Fibroblast of lung (primary cell): ENCODE measurements around the gene YIPF5. TPM values are rescaled to one million over a fixed set of nuclear protein-coding genes. Genes with fewer than 3 reads are reported as not detected.

Experiments
- DNase-seq, 2 donors: peaks; one replicate each; pipeline versions ENCODE4 v3.0.0 to v3.0.0-alpha.2; 2010; ENCODE audit warnings: low read depth in 2 of 2
- H2AFZ ChIP-seq: 2 replicates; pipeline ENCODE4 v1.5.1; 2012; ENCODE audit warnings: low read length, control low read depth, inconsistent platforms
- H3K27ac ChIP-seq: 2 replicates; pipeline ENCODE4 v1.5.1; 2011; ENCODE audit warnings: low read length, control low read depth; ENCODE audit not compliant: insufficient read depth
- H3K27me3 ChIP-seq: 2 replicates; pipeline ENCODE4 v1.5.1; 2011; ENCODE audit warnings: mild to moderate bottlenecking, low read length; ENCODE audit not compliant: control insufficient read depth, insufficient read depth
- H3K36me3 ChIP-seq: 2 replicates; pipeline ENCODE4 v1.5.1; 2011; ENCODE audit warnings: low read length; ENCODE audit not compliant: control insufficient read depth, insufficient read depth
- H3K4me1 ChIP-seq: 2 replicates; pipeline ENCODE4 v1.5.1; 2011; ENCODE audit warnings: low read length; ENCODE audit not compliant: control insufficient read depth, insufficient read depth; ENCODE audit errors: extremely low read depth
- H3K4me2 ChIP-seq: 2 replicates; pipeline ENCODE4 v1.5.1; 2011; ENCODE audit warnings: low read length, control low read depth; ENCODE audit not compliant: insufficient read depth; ENCODE audit errors: extremely low read depth
- H3K4me3 ChIP-seq, 4 experiments: fragments of 200-600 bp in 1 of 4; sonication (generic) in 1 of 4; replicated peaks in 1 of 4; 2 replicates each; pipeline ENCODE4 v1.5.1; 2011 to 2016; ENCODE audit warnings: low read length in 4 of 4, low read depth in 3 of 4, mild to moderate bottlenecking in 3 of 4, control low read depth in 2 of 4, inconsistent platforms in 1 of 4, mixed read lengths in 1 of 4; ENCODE audit not compliant: insufficient read depth in 1 of 4; ENCODE audit errors: control extremely low read depth in 1 of 4
- H3K79me2 ChIP-seq: 2 replicates; pipeline ENCODE4 v1.5.1; 2012; ENCODE audit warnings: mild to moderate bottlenecking, low read length, inconsistent platforms; ENCODE audit not compliant: control insufficient read depth, insufficient read depth
- H3K9ac ChIP-seq: 2 replicates; pipeline ENCODE4 v1.5.1; 2011; ENCODE audit warnings: mild to moderate bottlenecking, low read length, control low read depth; ENCODE audit not compliant: insufficient read depth
- H3K9me3 ChIP-seq: 2 replicates; pipeline ENCODE4 v1.5.1; 2012; ENCODE audit warnings: low read depth, low read length; ENCODE audit not compliant: control insufficient read depth, insufficient read depth
- H4K20me1 ChIP-seq: 2 replicates; pipeline ENCODE4 v1.5.1; 2011; ENCODE audit warnings: low read length; ENCODE audit not compliant: control insufficient read depth, insufficient read depth; ENCODE audit errors: extremely low read depth
- CTCF ChIP-seq, 2 donors: IDR thresholded peaks in 1 of 2; conservative IDR thresholded peaks in 1 of 2; 1 replicate in 1 of 2; 2 replicates in 1 of 2; pipeline ENCODE4 v1.5.1; 2011 to 2012; ENCODE audit warnings: low read length in 2 of 2, control low read depth in 1 of 2, inconsistent platforms in 1 of 2, low read depth in 1 of 2, mild to moderate bottlenecking in 1 of 2
- EZH2 ChIP-seq: IDR thresholded peaks from 2 replicates; pipeline ENCODE4 v1.5.1; 2012; ENCODE audit warnings: low read length, control low read depth, mild to moderate bottlenecking; ENCODE audit errors: missing control alignments
- polyA plus RNA-seq, 2 donors: library from polyadenylated mRNA; depleted of rRNA in 1 of 2; stranded (reverse) in 1 of 2; unstranded in 1 of 2; fragments of >200 nt; gene quantifications; 2 replicates each; pipeline ENCODE4 v1.2.1, GENCODE V29; 2011 to 2012; ENCODE audit warnings: missing spikeins in 1 of 2
- total RNA-seq: library from RNA; depleted of rRNA; stranded (reverse); fragments of >200 nt; gene quantifications from 2 replicates; pipeline ENCODE4 v1.2.1, GENCODE V29; 2014

The YIPF5 gene
- total and polyA plus RNA-seq, 2 donors (not counting 1 experiment from before 2014, with no cell fraction given), result 83.2 to 175 TPM

DNA sequence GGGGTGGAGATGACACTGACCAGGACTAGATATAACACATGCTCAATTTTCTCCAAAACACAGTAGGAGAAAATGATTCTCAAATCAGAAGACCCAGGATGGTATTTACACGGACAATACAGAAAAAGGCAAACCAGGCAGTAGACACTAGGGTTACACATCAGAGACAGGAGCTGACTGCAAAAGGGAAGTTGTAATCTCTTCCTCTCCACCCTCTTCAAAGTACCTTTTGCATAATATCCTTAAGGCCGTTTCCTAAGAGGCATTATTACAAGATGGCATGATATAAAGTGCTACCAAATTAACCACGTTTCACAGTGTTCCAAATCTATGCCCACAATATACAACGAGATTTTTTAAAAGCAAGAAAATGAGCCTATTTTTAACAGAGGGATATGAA is 39.2 kb downstream of the YIPF5 start:
- H3K4me3 ChIP-seq, result no peak overlapping the region
- H3K79me2 ChIP-seq, result no peaks in the 10 kb centered on the region
- no peaks in the 10 kb centered on the region for H3K27me3 ChIP-seq
- H3K9ac ChIP-seq, result no peak overlapping the region
- H3K36me3 ChIP-seq, result no peaks in the 10 kb centered on the region
- H2AFZ ChIP-seq, result no peak overlapping the region
- H3K4me2 ChIP-seq, result no peak overlapping the region
- DNase-seq, result no peak
- H3K27ac ChIP-seq, result no peak overlapping the region
- TF ChIP-seq EZH2 (no peak), CTCF (conservative IDR thresholded peaks at IDR 0.05 in 1 of 2, IDR thresholded peaks at IDR 0.05 in 1 of 2; ENCODE audit: low read depth in 1 of 2, low read length in 2 of 2) (no peak)
- H3K4me1 ChIP-seq, result no peaks in the 10 kb centered on the region
- no peaks in the 10 kb centered on the region for H4K20me1 ChIP-seq
- H3K9me3 ChIP-seq, result no peaks in the 10 kb centered on the region

DNA sequence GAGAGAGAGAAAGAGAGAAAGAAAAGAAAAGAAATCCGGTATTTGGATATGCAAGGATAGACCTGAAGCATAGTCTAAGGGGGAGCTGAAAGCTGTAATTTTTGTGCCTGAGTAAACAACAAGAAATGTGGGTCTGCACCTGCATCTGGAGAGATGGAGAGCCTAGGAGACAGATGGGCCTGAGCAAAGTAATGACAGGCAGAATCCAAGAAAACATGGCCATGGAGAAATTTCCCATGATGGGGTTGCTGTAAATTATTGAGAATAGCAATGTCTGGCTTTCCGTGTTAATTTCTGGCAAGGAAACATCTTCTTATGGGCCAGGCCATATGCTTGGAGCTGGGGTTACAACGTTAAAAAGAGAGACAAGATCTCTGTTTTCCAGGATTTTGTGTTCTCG is 40.2 kb downstream of the YIPF5 start:
- H3K9ac ChIP-seq, result no peak overlapping the region
- H3K36me3 ChIP-seq, result no peaks in the 10 kb centered on the region
- H3K79me2 ChIP-seq, result no peaks in the 10 kb centered on the region
- no peaks in the 10 kb centered on the region for H3K9me3 ChIP-seq
- H3K27me3 ChIP-seq, result no peaks in the 10 kb centered on the region
- no peaks in the 10 kb centered on the region for H4K20me1 ChIP-seq
- H3K4me2 ChIP-seq, result no peak overlapping the region
- no peak overlapping the region for H2AFZ ChIP-seq
- DNase-seq, result no peak
- no peak for TF ChIP-seq EZH2
- no peak for TF ChIP-seq CTCF (conservative IDR thresholded peaks at IDR 0.05 in 1 of 2, IDR thresholded peaks at IDR 0.05 in 1 of 2; ENCODE audit: low read depth in 1 of 2, low read length in 2 of 2)
- H3K4me3 ChIP-seq, result no peak overlapping the region
- H3K4me1 ChIP-seq, result peaks cover 2% of the 10 kb centered on the region
- H3K27ac ChIP-seq, result no peak overlapping the region

GRCh38 chr5:144128844-144129243 is 41.6 kb downstream of the YIPF5 start:
- no peaks in the 10 kb centered on the region for H4K20me1 ChIP-seq
- H3K9ac ChIP-seq, result no peak overlapping the region
- peaks cover 3% of the 10 kb centered on the region for H3K4me1 ChIP-seq
- H3K9me3 ChIP-seq, result no peaks in the 10 kb centered on the region
- TF ChIP-seq EZH2 (no peak), CTCF (conservative IDR thresholded peaks at IDR 0.05 in 1 of 2, IDR thresholded peaks at IDR 0.05 in 1 of 2; ENCODE audit: low read depth in 1 of 2, low read length in 2 of 2) (no peak)
- H2AFZ ChIP-seq, result no peak overlapping the region
- H3K27ac ChIP-seq, result no peak overlapping the region
- H3K79me2 ChIP-seq, result no peaks in the 10 kb centered on the region
- H3K4me3 ChIP-seq, result no peak overlapping the region
- H3K36me3 ChIP-seq, result no peaks in the 10 kb centered on the region
- no peaks in the 10 kb centered on the region for H3K27me3 ChIP-seq
- no peak for DNase-seq
- no peak overlapping the region for H3K4me2 ChIP-seq
